Activated CD4-positive, alpha-beta memory T cell treated with anti-CD3 and anti-CD28 coated beads, Interleukin-2, amount 10 ng/mL, durations not matched to agents 7 days and 5 days (primary cell): ENCODE measurements around the gene PDCD4. TPM values are rescaled to one million over a fixed set of nuclear protein-coding genes. Genes with fewer than 3 reads are reported as not detected.

Source experiments
- CTCF ChIA-PET: fragments of 350-600 bp; sonication (Branson Sonifier 250); formaldehyde crosslinking; loops from one replicate; lab custom pipeline; 2021; ENCODE audit warnings: antibody characterized with exemption, inconsistent platforms; lab: Charles Lee
- POLR2A ChIA-PET: fragments of 350-600 bp; sonication (Branson Sonifier 250); formaldehyde crosslinking; loops from one replicate; lab custom pipeline; 2021; ENCODE audit warnings: antibody characterized with exemption; lab: Charles Lee
- DNase-seq: peaks from one replicate; pipeline ENCODE4 v3.0.0-alpha.2; 2020
- H3K27ac Mint-ChIP-seq: one replicate; pipeline ENCODE4 v1.8.0; 2021; ENCODE audit warnings: mild to moderate bottlenecking, mixed read lengths
- H3K27me3 Mint-ChIP-seq: one replicate; pipeline ENCODE4 v1.8.0; 2021; ENCODE audit warnings: mixed read lengths
- H3K36me3 Mint-ChIP-seq: one replicate; pipeline ENCODE4 v1.8.0; 2021; ENCODE audit warnings: low read depth, mixed read lengths
- H3K4me1 Mint-ChIP-seq: one replicate; pipeline ENCODE4 v1.8.0; 2021; ENCODE audit warnings: mixed read lengths
- H3K4me3 Mint-ChIP-seq: one replicate; pipeline ENCODE4 v1.8.0; 2021; ENCODE audit warnings: mild to moderate bottlenecking, mixed read lengths
- H3K9me3 Mint-ChIP-seq: one replicate; pipeline ENCODE4 v1.8.0; 2021; ENCODE audit warnings: mixed read lengths
- total RNA-seq, 2 experiments: library from RNA; stranded (reverse); gene quantifications; one replicate each; pipeline ENCODE4 v1.2.3, GENCODE V29; 2021

Gene PDCD4
- total RNA-seq, 2 experiments from 2014 or later: 105 to 109 TPM

- H3K9me3 Mint-ChIP-seq: no peaks in the 10 kb centered on the region
- H3K36me3 Mint-ChIP-seq: no peaks in the 10 kb centered on the region
- ChIA-PET POLR2A (interaction anchor here (0.9 to 1.4 kb wide), 2 partner anchors 10 to 12 kb away, joined by 3 to 6 read pairs; no protein-coding TSS in a partner anchor), CTCF (interaction anchor here (1.8 kb wide), 1 partner anchor 174 kb away, joined by 4 read pairs; no protein-coding TSS in a partner anchor)
- H3K27ac Mint-ChIP-seq: no peak overlapping the region
- no peak for DNase-seq
- H3K4me3 Mint-ChIP-seq: no peak overlapping the region
- H3K27me3 Mint-ChIP-seq: no peaks in the 10 kb centered on the region
- H3K4me1 Mint-ChIP-seq: peaks cover 38% of the 10 kb centered on the region
These were observed 26.5 kb upstream of the PDCD4 start for GRCh38 chr10:110845192-110845755.

DNA sequence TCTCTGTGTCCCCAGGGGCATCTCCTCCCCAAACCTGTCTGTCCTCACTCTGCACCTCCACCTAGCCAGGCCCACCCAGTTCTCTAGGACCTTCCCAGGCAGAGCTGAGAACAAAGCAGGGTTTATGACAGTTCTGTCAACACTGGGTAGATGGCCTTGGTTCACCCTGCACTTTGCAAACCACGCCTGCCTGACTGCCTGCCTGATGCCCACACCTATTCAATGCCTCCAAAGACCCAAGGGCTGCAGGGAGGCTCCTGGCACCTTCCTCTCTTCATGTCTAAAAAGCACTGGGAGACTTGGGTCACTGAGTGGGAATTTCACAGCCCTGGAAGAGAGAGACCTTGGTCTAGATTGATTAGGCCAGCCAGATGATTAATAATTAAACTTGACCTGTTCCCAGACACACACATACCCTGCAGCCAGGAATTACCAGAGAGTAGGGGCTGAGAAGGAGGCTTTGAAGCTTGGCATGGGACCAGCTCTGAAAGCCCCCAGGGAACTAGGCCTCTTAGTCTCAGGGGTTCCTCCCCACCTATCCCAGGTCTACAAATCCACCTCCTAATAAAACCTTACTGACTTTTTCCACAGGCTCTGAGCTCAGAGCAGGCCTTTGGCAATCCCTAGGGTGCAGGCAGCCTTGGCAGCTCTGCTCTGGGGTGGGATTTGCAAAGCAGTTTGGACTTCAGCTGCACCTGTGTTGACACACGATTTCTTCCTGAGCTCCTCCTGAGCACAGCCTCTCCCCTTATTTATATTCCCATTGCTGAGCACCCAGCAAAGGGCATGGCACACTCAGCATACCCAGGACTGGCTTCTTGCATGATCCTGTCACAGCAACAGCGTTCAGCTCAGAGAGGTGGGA lies 25.7 kb upstream of the PDCD4 start:
- Mint-ChIP-seq H3K36me3 (no peaks in the 10 kb centered on the region), H3K27me3 (no peaks in the 10 kb centered on the region), H3K27ac (no peak overlapping the region), H3K4me1 (peaks cover 46% of the 10 kb centered on the region), H3K4me3 (no peak overlapping the region), H3K9me3 (no peaks in the 10 kb centered on the region)
- ChIA-PET CTCF (interaction anchor here (1.2 to 1.8 kb wide), 2 partner anchors 11 to 175 kb away, joined by 4 to 5 read pairs; no protein-coding TSS in a partner anchor), POLR2A (interaction anchor here (0.7 to 1.4 kb wide), 4 partner anchors 9 to 19 kb away, joined by 3 to 6 read pairs (median 3); no protein-coding TSS in a partner anchor)
- no peak for DNase-seq

DNA sequence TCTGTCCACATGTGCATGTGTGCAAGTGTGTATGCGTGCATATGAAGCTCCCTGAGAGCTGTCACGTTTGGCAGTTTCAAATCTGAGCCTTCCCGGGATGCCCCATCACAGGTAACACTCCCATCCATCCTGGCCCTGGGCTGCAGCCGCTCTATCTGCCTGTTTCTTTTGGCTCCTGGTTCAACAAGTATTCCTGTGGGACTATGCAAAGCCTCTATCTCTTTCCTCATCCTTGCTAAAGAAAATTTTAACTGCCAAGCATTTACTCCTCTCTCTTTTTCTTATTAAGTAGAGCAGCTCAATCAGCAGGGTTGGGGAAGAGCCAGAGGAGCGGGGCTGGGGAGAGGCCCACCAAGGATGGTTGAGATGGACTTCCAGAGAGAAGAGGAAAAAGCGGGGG lies 24.4 kb upstream of the PDCD4 start:
- Mint-ChIP-seq H3K4me3 (no peak overlapping the region), H3K9me3 (no peaks in the 10 kb centered on the region), H3K4me1 (peaks cover 49% of the 10 kb centered on the region), H3K27me3 (no peaks in the 10 kb centered on the region), H3K27ac (no peak overlapping the region), H3K36me3 (no peaks in the 10 kb centered on the region)
- POLR2A ChIA-PET: no interaction called here
- no peak for DNase-seq
- CTCF ChIA-PET: no interaction called here

- Mint-ChIP-seq H3K9me3 (no peaks in the 10 kb centered on the region), H3K36me3 (no peaks in the 10 kb centered on the region), H3K27me3 (no peaks in the 10 kb centered on the region), H3K4me3 (no peak overlapping the region), H3K4me1 (peaks cover 49% of the 10 kb centered on the region), H3K27ac (no peak overlapping the region)
- ChIA-PET POLR2A (no interaction called here), CTCF (no interaction called here)
- no peak for DNase-seq
These were observed 23.6 kb upstream of the PDCD4 start for GRCh38 chr10:110848106-110848505.

DNA sequence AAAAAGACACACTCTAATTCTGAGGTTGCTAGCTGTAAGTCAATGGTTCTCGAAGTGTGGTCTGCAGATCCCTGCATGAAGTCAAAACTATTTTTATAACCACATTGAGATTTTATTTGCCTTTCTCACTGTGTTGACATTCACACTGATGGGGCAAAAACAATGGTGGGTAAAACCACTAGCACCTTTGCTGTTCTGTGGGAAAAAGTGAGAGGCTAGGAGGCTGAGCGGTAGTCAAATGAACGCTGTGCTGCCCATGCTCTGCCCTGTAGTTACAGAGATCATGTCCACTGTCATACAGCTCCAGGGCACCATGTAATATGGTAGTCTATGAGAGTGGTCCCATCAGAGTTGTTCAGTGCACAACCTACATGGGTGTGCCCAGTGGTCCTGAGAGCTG lies 21.6 kb upstream of the PDCD4 start:
- DNase-seq: no peak
- H3K4me3 Mint-ChIP-seq: no peak overlapping the region
- peaks cover 2% of the 10 kb centered on the region for H3K9me3 Mint-ChIP-seq
- POLR2A ChIA-PET: interaction anchor here (0.8 to 1.8 kb wide), 3 partner anchors 11 to 21 kb away, joined by 4 to 6 read pairs (median 5); partner anchors contain the start of gene PDCD4
- H3K27ac Mint-ChIP-seq: no peak overlapping the region
- no peaks in the 10 kb centered on the region for H3K27me3 Mint-ChIP-seq
- no peaks in the 10 kb centered on the region for H3K36me3 Mint-ChIP-seq
- H3K4me1 Mint-ChIP-seq: peaks cover 49% of the 10 kb centered on the region
- CTCF ChIA-PET: no interaction called here

DNA sequence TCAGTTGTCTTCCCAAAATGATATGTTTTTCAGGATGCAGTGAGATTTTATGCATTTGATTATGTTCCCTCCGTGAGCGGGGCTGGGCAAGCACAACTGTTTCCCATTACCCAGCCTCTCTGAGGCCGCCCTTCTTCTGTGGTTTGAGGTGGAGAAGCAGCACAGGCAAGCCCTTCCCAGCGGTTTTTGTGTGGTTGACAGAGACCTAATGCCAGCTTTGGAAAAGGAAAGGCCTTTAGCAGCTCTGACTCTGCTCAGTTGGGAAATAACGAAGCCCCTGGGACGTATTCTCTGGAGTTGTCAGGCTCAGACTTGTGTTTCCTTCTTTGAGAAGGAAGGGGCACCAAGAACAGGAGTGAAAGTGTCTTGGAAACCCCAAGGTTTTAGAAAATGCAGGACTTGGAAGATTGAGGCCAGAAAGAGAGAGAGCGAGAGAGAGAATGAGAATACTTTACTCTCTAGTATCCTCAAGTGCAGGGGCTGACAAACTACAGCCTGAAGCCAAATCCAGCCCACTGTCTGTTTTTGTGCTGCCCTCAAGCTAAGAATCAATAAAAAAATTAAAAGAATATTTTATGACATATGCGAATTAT lies 20.6 kb upstream of the PDCD4 start:
- ChIA-PET POLR2A (interaction anchor here (0.8 to 3.5 kb wide), 6 partner anchors 10 to 25 kb away, joined by 4 to 16 read pairs (median 6); partner anchors contain the start of gene PDCD4), CTCF (no interaction called here)
- Mint-ChIP-seq H3K27me3 (no peaks in the 10 kb centered on the region), H3K4me3 (no peak overlapping the region), H3K36me3 (peaks cover 3% of the 10 kb centered on the region), H3K4me1 (peaks cover 58% of the 10 kb centered on the region), H3K9me3 (peaks cover 6% of the 10 kb centered on the region), H3K27ac (no peak overlapping the region)
- DNase-seq: peak; percentile 41

- H3K27me3 Mint-ChIP-seq: no peaks in the 10 kb centered on the region
- peaks cover 61% of the 10 kb centered on the region for H3K4me1 Mint-ChIP-seq
- peak overlapping the region; percentile 57 for H3K27ac Mint-ChIP-seq
- peaks cover 6% of the 10 kb centered on the region for H3K9me3 Mint-ChIP-seq
- POLR2A ChIA-PET: interaction anchor here (0.7 to 3.5 kb wide), 7 partner anchors 8 to 78 kb away, joined by 4 to 16 read pairs (median 7); partner anchors contain the start of genes BBIP1 and PDCD4
- CTCF ChIA-PET: interaction anchor here (1.0 to 1.6 kb wide), 3 partner anchors 9 to 49 kb away, joined by 3 to 5 read pairs (median 4); no protein-coding TSS in a partner anchor
- H3K36me3 Mint-ChIP-seq: peaks cover 3% of the 10 kb centered on the region
- peak overlapping the region; percentile 48 for H3K4me3 Mint-ChIP-seq
- peak; percentile 51 for DNase-seq
These were observed 19.4 kb upstream of the PDCD4 start for GRCh38 chr10:110852255-110852896.

DNA sequence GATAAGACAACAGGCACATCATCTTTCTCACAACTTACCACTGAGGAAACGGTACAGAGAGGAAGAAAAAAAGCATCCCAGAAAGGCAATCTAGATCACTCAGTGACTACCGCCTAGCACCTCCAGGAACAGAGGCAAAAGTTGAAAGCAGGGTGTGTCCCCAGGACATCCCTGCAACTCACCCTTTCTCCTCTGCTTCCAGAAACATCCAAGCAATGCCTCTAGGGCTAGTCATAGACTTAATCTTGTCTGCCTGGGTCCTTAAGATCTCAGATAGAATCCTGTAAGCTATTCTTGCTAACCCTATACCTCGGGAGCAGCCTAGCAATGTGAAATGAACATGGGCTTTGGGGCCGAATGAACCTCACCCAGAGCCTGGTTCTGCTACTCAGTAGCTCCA lies 18.8 kb upstream of the PDCD4 start:
- peaks cover 3% of the 10 kb centered on the region for H3K36me3 Mint-ChIP-seq
- no peaks in the 10 kb centered on the region for H3K27me3 Mint-ChIP-seq
- CTCF ChIA-PET: interaction anchor here (1.0 to 1.6 kb wide), 3 partner anchors 8 to 50 kb away, joined by 3 to 5 read pairs (median 4); no protein-coding TSS in a partner anchor
- H3K4me3 Mint-ChIP-seq: peak overlapping the region; percentile 48
- POLR2A ChIA-PET: interaction anchor here (0.7 to 3.5 kb wide), 7 partner anchors 8 to 79 kb away, joined by 4 to 16 read pairs (median 7); partner anchors contain the start of genes BBIP1 and PDCD4
- peaks cover 67% of the 10 kb centered on the region for H3K4me1 Mint-ChIP-seq
- peaks cover 6% of the 10 kb centered on the region for H3K9me3 Mint-ChIP-seq
- H3K27ac Mint-ChIP-seq: peak overlapping the region; percentile 57
- no peak for DNase-seq

GRCh38 chr10:110853921-110854605 lies 17.7 kb upstream of the PDCD4 start:
- CTCF ChIA-PET: interaction anchor here (0.9 kb wide), 1 partner anchor 11 kb away, joined by 3 read pairs; no protein-coding TSS in a partner anchor
- Mint-ChIP-seq H3K4me1 (peaks cover 78% of the 10 kb centered on the region), H3K27ac (no peak overlapping the region), H3K36me3 (peaks cover 8% of the 10 kb centered on the region), H3K9me3 (peaks cover 6% of the 10 kb centered on the region), H3K27me3 (no peaks in the 10 kb centered on the region), H3K4me3 (no peak overlapping the region)
- DNase-seq: no peak
- POLR2A ChIA-PET: interaction anchor here (0.9 to 3.5 kb wide), 5 partner anchors 8 to 18 kb away, joined by 3 to 16 read pairs (median 7); partner anchors contain the start of gene PDCD4

- peaks cover 81% of the 10 kb centered on the region for H3K4me1 Mint-ChIP-seq
- ChIA-PET CTCF (interaction anchor here (0.6 to 3.0 kb wide), 11 partner anchors 10 to 61 kb away, joined by 3 to 15 read pairs (median 6); partner anchors contain the start of genes BBIP1 and PDCD4), POLR2A (interaction anchor here (0.9 to 5.9 kb wide), 12 partner anchors 9 to 83 kb away, joined by 3 to 98 read pairs (median 14); partner anchors contain the start of genes BBIP1, PDCD4 and SHOC2)
- peaks cover 6% of the 10 kb centered on the region for H3K9me3 Mint-ChIP-seq
- H3K36me3 Mint-ChIP-seq: peaks cover 8% of the 10 kb centered on the region
- peak overlapping the region; percentile 6 for H3K4me3 Mint-ChIP-seq
- peak; percentile 51 for DNase-seq
- H3K27me3 Mint-ChIP-seq: no peaks in the 10 kb centered on the region
- peak overlapping the region; percentile 83 for H3K27ac Mint-ChIP-seq
These were observed 14.2 kb upstream of the PDCD4 start for GRCh38 chr10:110857265-110858171.
